ENCODE measurements around the gene TMEM231. TPM values are rescaled to one million over a fixed set of nuclear protein-coding genes. Genes with fewer than 3 reads are reported as not detected.
"Not testable (repeated sequence)": the region's sequence is repeated elsewhere in the genome, so short reads cannot be mapped to it uniquely, and the experiment has no call there.

TMEM231 gene
- total and polyA plus RNA-seq, 5 donors: 3.8 to 7.8 (median 6.4) TPM

GRCh38 chr16:75566758-75567255 lies 10.8 kb upstream of the TMEM231 start:
- Histone ChIP-seq H3K9me3 (ENCODE audit: control insufficient read depth, low read length) (no peaks in the 10 kb centered on the region), H3K27ac (ENCODE audit: low read length) (peak overlapping the region; percentile 91), H3K27me3 (ENCODE audit: control insufficient read depth, insufficient read depth) (no peaks in the 10 kb centered on the region), H3K4me3 (ENCODE audit: low read length) (peak overlapping the region; percentile 94), H3K4me1 (ENCODE audit: control insufficient read depth, insufficient read depth, low read length) (peaks cover 17% of the 10 kb centered on the region)
- DNase-seq (peak in 1 of 3 donors; percentile 62), ATAC-seq (peak; percentile 14 to 44)
- intact Hi-C loops (cut with DNase I): loop anchor here in 1 of 4 donors (10.0 kb wide), 1 partner anchor 58 kb away; the partner anchor contains the start of gene ADAT1
- WGBS: 2% methylated on average over 32 of the region's 32 CpGs

GRCh38 chr16:75566040-75566757 lies 10.1 kb upstream of the TMEM231 start, which contains the start of gene GABARAPL2:
GABARAPL2 (plus strand) TSS chr16:75566379; CDS start chr16:75566487, 108 bp downstream.
- Histone ChIP-seq H3K4me3 (ENCODE audit: low read length) (peak within 1 kb of the TSS; percentile 94), H3K27ac (ENCODE audit: low read length) (peak within 1 kb of the TSS; percentile 91), H3K4me1 (ENCODE audit: control insufficient read depth, insufficient read depth, low read length) (peaks cover 17% of the 10 kb centered on the region), H3K27me3 (ENCODE audit: control insufficient read depth, insufficient read depth) (no peaks in the 10 kb centered on the region), H3K9me3 (ENCODE audit: control insufficient read depth, low read length) (no peaks in the 10 kb centered on the region)
- ATAC-seq (peak; percentile 94), DNase-seq (peak; percentile 86 to 95 (median 93))
- WGBS: under 1% methylated on average over 69 of the region's 69 CpGs
- intact Hi-C loops (cut with DNase I): loop anchor here in 1 of 4 donors (10.0 kb wide), 1 partner anchor 59 kb away; the partner anchor contains the start of gene ADAT1

- no peak for ATAC-seq
- peaks cover 17% of the 10 kb centered on the region for H3K4me1 ChIP-seq (ENCODE audit: control insufficient read depth, insufficient read depth, low read length)
- peak overlapping the region; percentile 94 for H3K4me3 ChIP-seq (ENCODE audit: low read length)
- intact Hi-C loops (cut with DNase I): loop anchor here in 1 of 4 donors (10.0 kb wide), 1 partner anchor 59 kb away; the partner anchor contains the start of gene ADAT1
- DNase-seq: no peak
- H3K9me3 ChIP-seq (ENCODE audit: control insufficient read depth, low read length): no peaks in the 10 kb centered on the region
- WGBS: 22% methylated on average over 15 of the region's 15 CpGs
- H3K27ac ChIP-seq (ENCODE audit: low read length): peak overlapping the region; percentile 80
- H3K27me3 ChIP-seq (ENCODE audit: control insufficient read depth, insufficient read depth): no peaks in the 10 kb centered on the region
Observed at GRCh38 chr16:75565640-75566039, 9.6 kb upstream of the TMEM231 start.

- 53% methylated on average over 10 of the region's 10 CpGs for WGBS
- no peaks in the 10 kb centered on the region for H3K4me1 ChIP-seq (ENCODE audit: control insufficient read depth, insufficient read depth, low read length)
- ATAC-seq (no peak), DNase-seq (peak in 2 of 3 donors; percentile 50 to 72)
- no peaks in the 10 kb centered on the region for H3K27me3 ChIP-seq (ENCODE audit: control insufficient read depth, insufficient read depth)
- no peak overlapping the region for H3K4me3 ChIP-seq (ENCODE audit: low read length)
- intact Hi-C loops (cut with DNase I): loop anchor here in 2 of 4 donors (5.0 to 10.0 kb wide), 3 partner anchors 42 to 85 kb away; partner anchors contain the start of gene ADAT1 (in 2 of the 2)
- H3K9me3 ChIP-seq (ENCODE audit: control insufficient read depth, low read length): no peaks in the 10 kb centered on the region
- no peak overlapping the region for H3K27ac ChIP-seq (ENCODE audit: low read length)
Observed at GRCh38 chr16:75559564-75560372, 3.7 kb upstream of the TMEM231 start.

GRCh38 chr16:75558846-75559401 lies 2.9 kb upstream of the TMEM231 start:
- Histone ChIP-seq H3K27ac (ENCODE audit: low read length) (no peak overlapping the region), H3K4me1 (ENCODE audit: control insufficient read depth, insufficient read depth, low read length) (no peaks in the 10 kb centered on the region), H3K4me3 (ENCODE audit: low read length) (no peak overlapping the region), H3K9me3 (ENCODE audit: control insufficient read depth, low read length) (no peaks in the 10 kb centered on the region), H3K27me3 (ENCODE audit: control insufficient read depth, insufficient read depth) (no peaks in the 10 kb centered on the region)
- DNase-seq: no peak
- ATAC-seq: no peak
- intact Hi-C loops (cut with DNase I): loop anchor here in 2 of 4 donors (5.0 to 10.0 kb wide), 3 partner anchors 42 to 84 kb away; partner anchors contain the start of gene ADAT1 (in 1 of the 2)
- WGBS: 70% methylated on average over 2 of the region's 2 CpGs

- Histone ChIP-seq H3K27me3 (ENCODE audit: control insufficient read depth, insufficient read depth) (no peaks in the 10 kb centered on the region), H3K4me1 (ENCODE audit: control insufficient read depth, insufficient read depth, low read length) (no peaks in the 10 kb centered on the region), H3K27ac (ENCODE audit: low read length) (peak overlapping the region; percentile 53), H3K4me3 (ENCODE audit: low read length) (peak overlapping the region; percentile 69), H3K9me3 (ENCODE audit: control insufficient read depth, low read length) (no peaks in the 10 kb centered on the region)
- 36% methylated on average over 16 of the region's 16 CpGs for WGBS
- ATAC-seq (no peak), DNase-seq (no peak)
- intact Hi-C loops (cut with DNase I): loop anchor here in 2 of 4 donors (5.0 to 10.0 kb wide), 3 partner anchors 39 to 82 kb away; partner anchors contain the start of gene ADAT1 (in 1 of the 2)
Observed at GRCh38 chr16:75556431-75556950, 439 bp upstream of the TMEM231 start.

GRCh38 chr16:75555213-75555706 lies 792 bp downstream of the TMEM231 start:
- no peaks in the 10 kb centered on the region for H3K9me3 ChIP-seq (ENCODE audit: control insufficient read depth, low read length)
- peak; percentile 91 to 92 for ATAC-seq
- peak overlapping the region; percentile 69 for H3K4me3 ChIP-seq (ENCODE audit: low read length)
- no peaks in the 10 kb centered on the region for H3K27me3 ChIP-seq (ENCODE audit: control insufficient read depth, insufficient read depth)
- no peaks in the 10 kb centered on the region for H3K4me1 ChIP-seq (ENCODE audit: control insufficient read depth, insufficient read depth, low read length)
- WGBS: 2% methylated on average over 26 of the region's 26 CpGs
- intact Hi-C loops (cut with DNase I): loop anchor here in 2 of 4 donors (5.0 to 10.0 kb wide), 3 partner anchors 38 to 80 kb away; partner anchors contain the start of gene ADAT1 (in 1 of the 2)
- peak; percentile 88 to 92 (median 91) for DNase-seq
- peak overlapping the region; percentile 64 for H3K27ac ChIP-seq (ENCODE audit: low read length)

- H3K4me3 ChIP-seq (ENCODE audit: low read length): no peak overlapping the region
- no peaks in the 10 kb centered on the region for H3K27me3 ChIP-seq (ENCODE audit: control insufficient read depth, insufficient read depth)
- DNase-seq: no peak
- intact Hi-C loops (cut with DNase I): loop anchor here in 2 of 4 donors (5.0 to 10.0 kb wide), 3 partner anchors 36 to 78 kb away; partner anchors contain the start of gene ADAT1 (in 1 of the 2)
- ATAC-seq: no peak
- H3K9me3 ChIP-seq (ENCODE audit: control insufficient read depth, low read length): no peaks in the 10 kb centered on the region
- WGBS: 51% methylated on average over 2 of the region's 2 CpGs
- H3K4me1 ChIP-seq (ENCODE audit: control insufficient read depth, insufficient read depth, low read length): no peaks in the 10 kb centered on the region
- H3K27ac ChIP-seq (ENCODE audit: low read length): peak overlapping the region; percentile 61
Observed at GRCh38 chr16:75552951-75553350, 3.1 kb downstream of the TMEM231 start.

- H3K4me3 ChIP-seq (ENCODE audit: low read length): no peak overlapping the region
- WGBS: 65% methylated on average over 7 of the region's 7 CpGs
- intact Hi-C loops (cut with DNase I): loop anchor here in 2 of 4 donors (5.0 to 10.0 kb wide), 3 partner anchors 33 to 75 kb away; partner anchors contain the start of gene ADAT1 (in 1 of the 2)
- no peaks in the 10 kb centered on the region for H3K9me3 ChIP-seq (ENCODE audit: control insufficient read depth, low read length)
- DNase-seq (peak in 2 of 3 donors; percentile 28 to 47), ATAC-seq (peak; percentile 47 to 79)
- H3K27ac ChIP-seq (ENCODE audit: low read length): peak overlapping the region; percentile 51
- H3K27me3 ChIP-seq (ENCODE audit: control insufficient read depth, insufficient read depth): no peaks in the 10 kb centered on the region
- H3K4me1 ChIP-seq (ENCODE audit: control insufficient read depth, insufficient read depth, low read length): no peaks in the 10 kb centered on the region
Observed at GRCh38 chr16:75550211-75550662, 5.8 kb downstream of the TMEM231 start.

GRCh38 chr16:75548456-75548855 lies 7.6 kb downstream of the TMEM231 start:
- intact Hi-C loops (cut with DNase I): not testable (repeated sequence)
- whole genome bisulfite sequencing: 97% methylated on average over 9 of the region's 9 CpGs

More at GRCh38 chr16:75548456-75548855, 7.6 kb downstream of the TMEM231 start:
- H3K4me3 ChIP-seq (ENCODE audit: low read length); H3K27ac ChIP-seq (ENCODE audit: low read length); DNase-seq; H3K4me1 ChIP-seq (ENCODE audit: control insufficient read depth, insufficient read depth, low read length); H3K9me3 ChIP-seq (ENCODE audit: control insufficient read depth, low read length); ATAC-seq; H3K27me3 ChIP-seq (ENCODE audit: control insufficient read depth, insufficient read depth): not testable (repeated sequence)

Data from right cardiac atrium (tissue), 5 donors.